Pancreas (tissue), 10 donors: ENCODE measurements around the gene PEX6. TPM values are rescaled to one million over a fixed set of nuclear protein-coding genes. Genes with fewer than 3 reads are reported as not detected.
"Not testable (repeated sequence)": the region's sequence is repeated elsewhere in the genome, so short reads cannot be mapped to it uniquely, and the experiment has no call there.

Experiments
- ATAC-seq, 4 donors: fragments of 200-7000 bp; cut with Tn5 transposase; one replicate each; pipeline versions ENCODE4 v1.8.0 to v1.9.1; 2020; ENCODE audit warnings: mild to moderate bottlenecking in 4 of 4, moderate library complexity in 4 of 4
- DNase-seq, 6 donors: peaks; one replicate each; pipeline ENCODE4 v3.0.0-alpha.2; 2020
- FAIRE-seq: peaks from 2 replicates; lab custom pipeline; 2012; peaks lifted over from hg19 to GRCh38; lab: Jason Lieb, UNC
- H3K27ac ChIP-seq, 4 donors: fragments of 200-600 bp; sonication (generic); 1 replicate in 3 of 4; 2 replicates in 1 of 4; pipeline versions ENCODE4 v1.5.0 to v1.8.0; 2020
- H3K27me3 ChIP-seq, 4 donors: fragments of 200-600 bp; one replicate each; pipeline ENCODE4 v1.8.0; 2021
- H3K36me3 ChIP-seq, 3 donors: fragments of 200-600 bp; sonication (generic) in 1 of 3; one replicate each; pipeline versions ENCODE4 v1.5.0 to v1.8.0; 2020 to 2021
- H3K4me1 ChIP-seq, 3 donors: fragments of 200-600 bp; one replicate each; pipeline ENCODE4 v1.8.0; 2021
- H3K4me3 ChIP-seq, 4 donors: fragments of 200-600 bp; sonication (generic) in 2 of 4; one replicate each; pipeline versions ENCODE4 v1.5.0 to v1.8.0; 2020 to 2021
- H3K9me3 ChIP-seq, 4 donors: fragments of 200-600 bp; one replicate each; pipeline ENCODE4 v1.8.0; 2021
- WGBS, 2 donors: extraction: QIAGEN DNeasy Blood & Tissue Kit; methylation state at CpG; one replicate each; pipeline ENCODE4 v1.1.7; 2013; 5-methylcytosine and 5-hydroxymethylcytosine counted together
- intact Hi-C, 3 donors: fragments of 100-400 bp; cut with DNase I; formaldehyde crosslinking; loops; one replicate each; pipeline versions ENCODE4 v1.11.1 to v1.14.2; 2022
- polyA plus RNA-seq, 2 donors: library from polyadenylated mRNA; stranded (reverse); fragments of 200-250 nt; gene quantifications; one replicate each; pipeline ENCODE4 v1.2.3, GENCODE V29; 2013
- total RNA-seq, 6 donors: library from RNA; stranded (reverse); fragmentation: NEBNext Ultra II Directional in 4 of 6; extraction: Animal tissue kit (Norgen Biotek cat#: 25700) in 4 of 6; gene quantifications; one replicate each; pipeline versions ENCODE4 v1.2.1 to v1.2.4, GENCODE V29; 2021 to 2023
- TF ChIP-seq, protein P1 (sequence below), 4 donors: fragments of 200-600 bp; sonication (generic) in 3 of 4; IDR thresholded peaks; one replicate each; pipeline versions ENCODE4 v1.5.0 to v1.8.0; 2021; ENCODE audit warnings: antibody characterized with exemption in 4 of 4
- donor health status: healthy with polysubstance abuse.
- donor health status: DM: no; HTN: no; CAD: no; lungs with moderate emphysema.
- donor health status: DM: no; HTN: no; CAD: no.
- donor health status: control.
- donor health status: control.
- donor health status: Bipolar disorder and iron deficiency.
- donor health status: DM: yes; HTN: yes; CAD: no.
- donor health status: DM: no; HTN: no; CAD: no.
- donor health status: DM: no; HTN: no; CAD: no.
- donor health status: DM: yes; HTN: yes; CAD: no.

PEX6 gene
- total and polyA plus RNA-seq, 8 donors = 11.4 to 24.3 (median 17.6) TPM

- intact Hi-C loops = no loop called here
- Histone ChIP-seq H3K27ac (no peak overlapping the region), H3K9me3 (no peaks in the 10 kb centered on the region), H3K27me3 (no peaks in the 10 kb centered on the region), H3K36me3 (peaks cover 0 to 28% (median 7%) of the 10 kb centered on the region in 3 donors), H3K4me1 (no peaks in the 10 kb centered on the region), H3K4me3 (no peak overlapping the region)
- ATAC-seq (no peak), FAIRE-seq (no peak), DNase-seq (no peak)
- WGBS, 2 donors = 94 to 96% methylated on average over 11 of the region's 11 CpGs
- TF ChIP-seq, protein P1, sequence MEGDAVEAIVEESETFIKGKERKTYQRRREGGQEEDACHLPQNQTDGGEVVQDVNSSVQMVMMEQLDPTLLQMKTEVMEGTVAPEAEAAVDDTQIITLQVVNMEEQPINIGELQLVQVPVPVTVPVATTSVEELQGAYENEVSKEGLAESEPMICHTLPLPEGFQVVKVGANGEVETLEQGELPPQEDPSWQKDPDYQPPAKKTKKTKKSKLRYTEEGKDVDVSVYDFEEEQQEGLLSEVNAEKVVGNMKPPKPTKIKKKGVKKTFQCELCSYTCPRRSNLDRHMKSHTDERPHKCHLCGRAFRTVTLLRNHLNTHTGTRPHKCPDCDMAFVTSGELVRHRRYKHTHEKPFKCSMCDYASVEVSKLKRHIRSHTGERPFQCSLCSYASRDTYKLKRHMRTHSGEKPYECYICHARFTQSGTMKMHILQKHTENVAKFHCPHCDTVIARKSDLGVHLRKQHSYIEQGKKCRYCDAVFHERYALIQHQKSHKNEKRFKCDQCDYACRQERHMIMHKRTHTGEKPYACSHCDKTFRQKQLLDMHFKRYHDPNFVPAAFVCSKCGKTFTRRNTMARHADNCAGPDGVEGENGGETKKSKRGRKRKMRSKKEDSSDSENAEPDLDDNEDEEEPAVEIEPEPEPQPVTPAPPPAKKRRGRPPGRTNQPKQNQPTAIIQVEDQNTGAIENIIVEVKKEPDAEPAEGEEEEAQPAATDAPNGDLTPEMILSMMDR (IDR thresholded peaks at IDR 0.05) = no peak
Measured at GRCh38 chr6:43006251-43006650, 27.3 kb upstream of the PEX6 start.

DNA sequence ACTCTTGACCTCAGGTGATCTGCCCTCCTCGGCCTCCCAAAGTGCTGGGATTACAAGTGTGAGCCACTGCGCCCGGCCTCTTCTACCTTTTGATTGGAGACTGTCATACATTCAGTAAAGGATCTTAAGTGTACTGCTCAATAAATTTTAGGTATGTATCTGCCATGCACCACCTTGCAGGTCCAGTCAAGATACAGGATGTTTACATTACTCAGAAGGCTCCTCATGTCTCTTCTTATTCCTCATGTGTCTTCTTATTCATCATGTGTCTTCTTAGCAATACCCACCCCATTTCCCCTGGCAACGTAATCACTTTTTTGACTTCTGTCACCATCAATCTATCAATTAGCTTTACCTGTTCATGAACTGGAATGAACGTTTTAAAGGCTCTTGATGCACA is 26.9 kb upstream of the PEX6 start:
- DNase-seq = no peak
- TF ChIP-seq, protein P1 (IDR thresholded peaks at IDR 0.05) = no peak
- peaks cover 0 to 24% (median 7%) of the 10 kb centered on the region in 3 donors for H3K36me3 ChIP-seq
- ATAC-seq = no peak
- no peaks in the 10 kb centered on the region for H3K9me3 ChIP-seq
- no peak overlapping the region for H3K4me3 ChIP-seq
- intact Hi-C loops = no loop called here
- H3K27me3 ChIP-seq = no peaks in the 10 kb centered on the region
- no peaks in the 10 kb centered on the region for H3K4me1 ChIP-seq
- no peak overlapping the region for H3K27ac ChIP-seq
- FAIRE-seq = no peak
- 83 to 90% methylated on average over 5 of the region's 5 CpGs for WGBS, 2 donors

DNA sequence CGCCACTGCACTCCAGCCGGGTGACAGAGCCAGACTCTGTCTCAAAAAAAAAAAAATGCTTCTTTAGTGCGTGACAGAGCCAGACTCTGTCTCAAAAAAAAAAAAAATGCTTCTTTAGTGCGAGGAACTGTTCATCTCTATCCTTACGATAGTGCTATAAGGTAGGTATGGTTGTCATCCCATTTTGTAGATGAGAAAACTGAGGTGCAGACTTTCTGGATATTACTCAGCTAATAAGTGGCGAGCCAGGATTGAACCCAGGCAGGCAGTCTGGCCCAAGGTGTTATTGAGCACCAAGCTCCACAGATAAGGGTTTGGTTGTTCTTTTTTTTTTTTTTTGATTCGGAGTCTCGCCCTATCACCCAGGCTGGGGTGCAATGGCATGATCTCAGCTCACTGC is 22.9 kb upstream of the PEX6 start:
- Histone ChIP-seq H3K36me3 (no peaks in the 10 kb centered on the region), H3K4me3 (no peak overlapping the region), H3K27ac (no peak overlapping the region), H3K9me3 (no peaks in the 10 kb centered on the region), H3K4me1 (no peaks in the 10 kb centered on the region), H3K27me3 (no peaks in the 10 kb centered on the region)
- DNase-seq (no peak), FAIRE-seq (no peak), ATAC-seq (no peak)
- WGBS, 2 donors = 96 to 97% methylated on average over 8 of the region's 8 CpGs
- TF ChIP-seq, protein P1 (IDR thresholded peaks at IDR 0.05) = no peak
- intact Hi-C loops = no loop called here

DNA sequence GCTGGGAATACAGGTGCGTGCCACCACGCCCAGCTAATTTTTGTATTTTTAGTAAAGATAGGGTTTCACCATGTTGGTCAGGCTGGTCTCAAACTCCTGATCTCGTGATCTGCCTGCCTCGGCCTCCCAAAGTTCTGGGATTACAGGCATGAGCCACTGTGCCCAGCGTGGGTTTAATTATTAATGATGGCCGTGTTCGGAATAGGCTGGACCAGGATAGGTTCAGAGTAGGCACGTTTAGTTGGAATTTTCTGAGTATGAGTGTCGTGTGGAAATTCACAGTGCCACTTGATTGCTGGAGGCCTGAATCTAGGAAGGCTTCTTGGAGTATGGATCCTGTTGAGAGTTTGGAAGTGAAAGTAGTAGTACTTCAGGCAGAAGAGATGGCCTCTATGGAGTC is 19.2 kb upstream of the PEX6 start:
- FAIRE-seq, intact Hi-C loops, ATAC-seq: not testable (repeated sequence)

GRCh38 chr6:42996513-42996912 is 17.5 kb upstream of the PEX6 start:
- H3K36me3 ChIP-seq = no peaks in the 10 kb centered on the region
- no peak for FAIRE-seq
- no peak for DNase-seq
- no peaks in the 10 kb centered on the region for H3K9me3 ChIP-seq
- no peak overlapping the region for H3K4me3 ChIP-seq
- no peak overlapping the region for H3K27ac ChIP-seq
- TF ChIP-seq, protein P1 (IDR thresholded peaks at IDR 0.05) = no peak
- intact Hi-C loops = no loop called here
- no peak for ATAC-seq
- no peaks in the 10 kb centered on the region for H3K4me1 ChIP-seq
- H3K27me3 ChIP-seq = no peaks in the 10 kb centered on the region

More for the DNA sequence above, 19.2 kb upstream of the PEX6 start:
- not testable (repeated sequence) for H3K9me3 ChIP-seq, H3K27ac ChIP-seq, H3K27me3 ChIP-seq, H3K36me3 ChIP-seq, DNase-seq, H3K4me3 ChIP-seq, H3K4me1 ChIP-seq
- 83 to 85% methylated on average over 9 of the region's 9 CpGs for WGBS, 2 donors
